SK-N-SH (cell line): ENCODE measurements around the gene TNFAIP1. TPM values are rescaled to one million over a fixed set of nuclear protein-coding genes. Genes with fewer than 3 reads are reported as not detected.

Experiments used
- CTCF ChIA-PET: fragments of 300-600, 350-600 bp; formaldehyde crosslinking; extraction: SDS; loops from one replicate; lab custom pipeline; 2021; lab: Yijun Ruan, JAX
- POLR2A ChIA-PET: fragments of 350-600 bp; sonication (Branson Sonifier 250); formaldehyde crosslinking; extraction: SDS; loops from one replicate; lab custom pipeline; 2020; ENCODE audit warnings: antibody characterized with exemption, inconsistent platforms; lab: Yijun Ruan, JAX
- DNase-seq: peaks from one replicate; pipeline ENCODE4 v3.0.0; 2012
- H2AFZ ChIP-seq: fragments of 200-600 bp; sonication (generic); 2 replicates; pipeline ENCODE4 v1.8.1; 2016; ENCODE audit warnings: antibody characterized with exemption, mild to moderate bottlenecking, low read depth
- H3F3A ChIP-seq: fragments of 200-600 bp; sonication (generic); replicated peaks from 2 replicates; pipeline ENCODE3; 2016; ENCODE audit warnings: antibody characterized with exemption, mild to moderate bottlenecking; ENCODE audit not compliant: insufficient read depth
- H3K27ac ChIP-seq, 2 experiments: fragments of 200-500 bp in 1 of 2; fragments of 200-600 bp in 1 of 2; sonication (Bioruptor generic) in 1 of 2; sonication (generic), shearing (Covaris generic) in 1 of 2; 2 replicates each; pipeline versions ENCODE4 v1.5.1 to v1.6.1; 2014 to 2016; ENCODE audit warnings: low read depth in 2 of 2, inconsistent platforms in 1 of 2, low read length in 1 of 2, mild to moderate bottlenecking in 1 of 2, mixed read lengths in 1 of 2
- H3K27me3 ChIP-seq: fragments of 200-600 bp; sonication (generic), shearing (Covaris generic); 2 replicates; pipeline ENCODE4 v1.6.1; 2016; ENCODE audit warnings: mixed run types; ENCODE audit not compliant: insufficient read depth
- H3K36me3 ChIP-seq, 2 experiments: fragments of 200-500 bp in 1 of 2; fragments of 200-600 bp in 1 of 2; sonication (Bioruptor generic) in 1 of 2; sonication (generic) in 1 of 2; replicated peaks in 1 of 2; 2 replicates each; pipeline versions ENCODE3 to v1.5.1; 2014 to 2016; ENCODE audit warnings: low read length in 1 of 2, mild to moderate bottlenecking in 1 of 2; ENCODE audit not compliant: insufficient read depth in 2 of 2, control insufficient read depth in 1 of 2
- H3K4me1 ChIP-seq, 2 experiments: fragments of 200-500 bp in 1 of 2; fragments of 200-600 bp in 1 of 2; sonication (Bioruptor generic) in 1 of 2; sonication (generic), shearing (Covaris generic) in 1 of 2; 2 replicates each; pipeline versions ENCODE4 v1.5.1 to v1.6.1; 2014 to 2016; ENCODE audit warnings: low read depth in 1 of 2, low read length in 1 of 2, mixed run types in 1 of 2; ENCODE audit not compliant: insufficient read depth in 2 of 2, control insufficient read depth in 1 of 2
- H3K4me2 ChIP-seq: fragments of 200-600 bp; sonication (generic), shearing (Covaris generic); 2 replicates; pipeline ENCODE4 v1.6.1; 2017; ENCODE audit warnings: mixed run types
- H3K4me3 ChIP-seq, 2 experiments: fragments of 200-500 bp in 1 of 2; fragments of 200-600 bp in 1 of 2; sonication (Bioruptor generic) in 1 of 2; sonication (generic), shearing (Covaris generic) in 1 of 2; 2 replicates each; pipeline versions ENCODE4 v1.5.1 to v1.8.1; 2014 to 2016; ENCODE audit warnings: low read depth in 2 of 2, inconsistent platforms in 1 of 2, low read length in 1 of 2, mild to moderate bottlenecking in 1 of 2, mixed read lengths in 1 of 2, moderate library complexity in 1 of 2
- H3K79me2 ChIP-seq: fragments of 200-600 bp; sonication (generic); 2 replicates; pipeline ENCODE4 v1.8.1; 2017; ENCODE audit warnings: mild to moderate bottlenecking; ENCODE audit not compliant: insufficient read depth
- H3K9ac ChIP-seq: fragments of 200-600 bp; sonication (generic); 2 replicates; pipeline ENCODE4 v1.6.1; 2017; ENCODE audit warnings: mixed run types
- H3K9me2 ChIP-seq: fragments of 200-600 bp; sonication (generic); 2 replicates; pipeline ENCODE4 v1.6.1; 2017; ENCODE audit warnings: mixed run types
- H3K9me3 ChIP-seq: fragments of 200-600 bp; sonication (generic); 2 replicates; pipeline ENCODE4 v1.6.1; 2017; ENCODE audit warnings: mixed run types, mild to moderate bottlenecking, moderate library complexity
- H4K20me1 ChIP-seq: fragments of 200-600 bp; sonication (generic); 2 replicates; pipeline ENCODE4 v1.6.1; 2017; ENCODE audit warnings: mild to moderate bottlenecking, mixed run types; ENCODE audit not compliant: insufficient read depth
- CHD2 ChIP-seq: fragments of 150-350 bp; IDR thresholded peaks from 2 replicates; pipeline ENCODE4 v1.6.1; 2018; ENCODE audit warnings: low read length; ENCODE audit not compliant: partially characterized antibody
- ELF1 ChIP-seq: IDR thresholded peaks from 2 replicates; pipeline ENCODE4 v1.4.0; 2012
- EZH2phosphoT487 ChIP-seq: fragments of 200-600 bp; sonication (generic); IDR thresholded peaks from 2 replicates; pipeline ENCODE4 v1.6.1; 2017; ENCODE audit warnings: low read depth, mixed run types, mild to moderate bottlenecking, antibody characterized with exemption, moderate library complexity, borderline replicate concordance
- GABPA ChIP-seq: IDR thresholded peaks from 2 replicates; pipeline ENCODE4 v1.4.0; 2012; ENCODE audit warnings: low read depth, mild to moderate bottlenecking
- GATA2 ChIP-seq: sonication (generic); formaldehyde crosslinking; IDR thresholded peaks from 2 replicates; pipeline ENCODE4 v1.5.0; 2020; ENCODE audit warnings: mild to moderate bottlenecking, missing genetic modification reagents
- IRF3 ChIP-seq: fragments of 150-350 bp; IDR thresholded peaks from 2 replicates; pipeline ENCODE4 v1.6.1; 2016; ENCODE audit warnings: mild to moderate bottlenecking, low read depth, low read length
- MAX ChIP-seq: IDR thresholded peaks from 2 replicates; pipeline ENCODE4 v1.4.0; 2012; ENCODE audit warnings: low read depth
- MEF2A ChIP-seq: IDR thresholded peaks from 2 replicates; pipeline ENCODE4 v1.4.0; 2012; ENCODE audit warnings: low read depth, borderline replicate concordance
- MXI1 ChIP-seq: IDR thresholded peaks from 2 replicates; pipeline ENCODE4 v1.6.1; 2012; ENCODE audit warnings: mild to moderate bottlenecking, low read depth, low read length, improper control_type of control experiment
- NFIC ChIP-seq: IDR thresholded peaks from 2 replicates; pipeline ENCODE4 v1.4.0; 2012; ENCODE audit warnings: borderline replicate concordance
- PBX3 ChIP-seq: IDR thresholded peaks from 2 replicates; pipeline ENCODE4; 2012
- RAD21 ChIP-seq: IDR thresholded peaks from 2 replicates; pipeline ENCODE4 v1.6.1; 2012; ENCODE audit warnings: mild to moderate bottlenecking, low read length
- REST ChIP-seq: IDR thresholded peaks from 2 replicates; pipeline ENCODE4 v1.6.1; 2012; ENCODE audit warnings: mild to moderate bottlenecking, low read depth, low read length, moderate library complexity
- SIN3A ChIP-seq: IDR thresholded peaks from 2 replicates; pipeline ENCODE4 v1.6.1; 2012; ENCODE audit warnings: low read depth, mild to moderate bottlenecking, low read length, moderate library complexity, borderline replicate concordance
- SMC3 ChIP-seq: IDR thresholded peaks from 2 replicates; pipeline ENCODE4 v1.6.1; 2012; ENCODE audit warnings: low read depth, low read length, improper control_type of control experiment
- TAF1 ChIP-seq: IDR thresholded peaks from 2 replicates; pipeline ENCODE4 v1.6.1; 2012; ENCODE audit warnings: low read depth, mild to moderate bottlenecking, low read length, moderate library complexity, borderline replicate concordance
- USF1 ChIP-seq: IDR thresholded peaks from 2 replicates; pipeline ENCODE4 v1.4.0; 2012; ENCODE audit warnings: low read depth, borderline replicate concordance
- YY1 ChIP-seq: IDR thresholded peaks from 2 replicates; pipeline ENCODE4 v1.4.0; 2012; ENCODE audit warnings: low read depth, mild to moderate bottlenecking
- ZBTB33 ChIP-seq: IDR thresholded peaks from 2 replicates; pipeline ENCODE4 v1.4.0; 2012; ENCODE audit warnings: low read depth, borderline replicate concordance
- WGBS: methylation state at CpG from one replicate; pipeline ENCODE4 v1.1.6; 2017; ENCODE audit warnings: low lambda C conversion rate; 5-methylcytosine and 5-hydroxymethylcytosine counted together
- polyA plus RNA-seq, 3 experiments: library from polyadenylated mRNA; depleted of rRNA; stranded (reverse); fragments of >200 nt; gene quantifications; 2 replicates each; pipeline ENCODE4 v1.2.3, GENCODE V29; 2012

Gene TNFAIP1
- polyA plus RNA-seq, 1 of the 3 experiments (the other 2 are of a cell fraction) = 52.0 TPM

GRCh38 chr17:28350271-28350670 lies 14.7 kb downstream of the TNFAIP1 start (continued):
- TF ChIP-seq ZBTB33 (no peak), MAX (no peak), ELF1 (no peak), PBX3 (no peak)

- Histone ChIP-seq H3K79me2 (peaks cover 41% of the 10 kb centered on the region), H3K4me3 (peak within 1 kb of the TSS; percentile 93 to 99), H3K27ac (peak within 1 kb of the TSS; percentile 55 to 69; a peak in 2 of 4 replicates), H3K4me1 (peaks cover 14 to 15% of the 10 kb centered on the region in 2 experiments; a peak in 3 of 4 replicates), H2AFZ (peak within 1 kb of the TSS; percentile 76), H3K4me2 (peak within 1 kb of the TSS; percentile 94), H3K9me2 (no peaks in the 10 kb centered on the region), H3K36me3 (peaks cover 49 to 51% of the 10 kb centered on the region in 2 experiments), H4K20me1 (no peaks in the 10 kb centered on the region), H3K9ac (peak within 1 kb of the TSS; percentile 94), H3F3A (no peaks in the 10 kb centered on the region), H3K27me3 (no peaks in the 10 kb centered on the region), H3K9me3 (no peaks in the 10 kb centered on the region)
- WGBS = 4% methylated on average over 14 of the region's 80 CpGs
- peak; percentile 99 for DNase-seq
- POLR2A ChIA-PET = interaction anchor here (0.7 to 3.0 kb wide), 7 partner anchors 9 to 48 kb away, joined by 3 to 34 read pairs (median 3); partner anchors contain the start of genes IFT20, SARM1, TNFAIP1 and VTN
- CTCF ChIA-PET = interaction anchor here (0.6 to 2.1 kb wide), 8 partner anchors 9 to 552 kb away, joined by 3 to 7 read pairs (median 4); partner anchors contain the start of genes IFT20, TNFAIP1 and VTN
- TF ChIP-seq CHD2 (peak; percentile 49), RAD21 (no peak), NFIC (no peak), SMC3 (no peak), GABPA (peak; percentile 98), GATA2 (CRISPR knock-in tag) (no peak), SIN3A (peak; percentile 84), TAF1 (peak; percentile 94), REST (peak; percentile 78), USF1 (peak; percentile 99), EZH2phosphoT487 (no peak), MXI1 (peak; percentile 56; the same call in 1 of the 2 replicates), YY1 (peak; percentile 97), MEF2A (no peak), IRF3 (no peak)
Observed at GRCh38 chr17:28357061-28357900, 21.7 kb downstream of the TNFAIP1 start, which contains the start of gene POLDIP2. Gene POLDIP2, minus strand, starts transcription at chr17:28357527. Its CDS starts 79 bp downstream, at chr17:28357448.
